ENCODE measurements around the gene FRS2. TPM values are rescaled to one million over a fixed set of nuclear protein-coding genes. Genes with fewer than 3 reads are reported as not detected.

FRS2 gene
- total RNA-seq = 10 to 100 TPM; 39.9 to 64.2 (median 45.7) TPM
- polyA plus RNA-seq = 10 to 100 TPM; 15.5 to 22.8 TPM
- long read RNA-seq, donor 1, partial matches to known transcripts = 2 of 7 reads
- long read RNA-seq, donor 1, other reads (novel, unspliced or antisense) = 5 of 7 reads
- long read RNA-seq, donor 2, partial matches to known transcripts = 0 of 4 reads
- long read RNA-seq, donor 2, other reads (novel, unspliced or antisense) = 0 of 4 reads
- long read RNA-seq, donor 3, partial matches to known transcripts = 4 of 9 reads
- long read RNA-seq, donor 3, other reads (novel, unspliced or antisense) = 4 of 9 reads

DNA sequence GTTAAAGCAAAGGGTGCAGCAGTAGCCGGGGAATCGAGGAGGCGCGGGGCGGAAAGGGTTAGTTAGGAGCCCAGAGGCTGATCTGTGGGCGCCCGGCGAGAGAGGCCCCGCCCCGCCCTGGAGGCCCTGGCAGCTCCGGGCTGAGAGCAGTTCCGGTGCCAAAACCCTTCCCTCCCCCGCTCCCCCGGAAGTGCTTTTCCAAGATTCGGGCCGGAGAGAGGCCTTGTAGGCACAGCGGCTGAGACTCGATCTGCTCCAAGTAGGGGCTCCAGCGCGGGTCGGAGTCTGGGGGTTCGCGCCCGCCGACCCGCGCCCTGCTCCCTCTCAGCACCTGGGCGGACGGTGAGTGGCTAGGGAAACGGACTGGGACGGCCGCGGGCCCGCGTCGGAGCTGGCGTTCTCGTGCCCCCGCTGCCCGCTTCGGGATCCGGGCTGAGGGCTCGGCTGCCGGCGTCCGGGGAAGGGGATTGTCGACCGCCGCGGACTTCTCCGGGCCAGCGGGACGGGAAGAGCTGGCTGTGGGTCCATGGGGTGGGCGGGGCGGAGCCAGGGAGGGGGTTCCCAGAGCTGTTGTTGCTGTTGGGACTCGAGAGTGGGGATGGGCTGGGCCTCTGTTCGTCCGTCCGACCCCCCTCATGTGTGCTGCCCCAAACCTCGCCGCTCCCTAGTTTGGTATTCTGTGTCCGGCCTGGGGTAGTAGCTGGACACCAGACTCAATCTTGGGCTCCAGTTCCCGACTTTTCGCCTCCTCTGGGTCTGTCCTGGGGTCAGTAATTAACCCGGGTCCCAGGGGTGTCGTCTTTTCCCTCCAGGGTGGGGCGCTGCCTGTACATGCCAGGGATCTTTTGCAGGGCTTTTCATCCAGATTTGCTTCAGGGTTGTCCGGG is at the start of gene FRS2:
FRS2 (plus strand) TSS at position 200 of the 887 bp plus-strand sequence. CDS start 98,643 bp downstream, outside the sequence.
- Histone ChIP-seq H3K27me3 (no peaks in the 10 kb centered on the region), H3K4me3 (peak within 1 kb of the TSS; percentile 100), H3K36me3 (no peaks in the 10 kb centered on the region), H3K4me1 (ENCODE audit: insufficient read depth) (peaks cover 13% of the 10 kb centered on the region), H3K27ac (peak within 1 kb of the TSS; percentile 59 to 73), H3K9me3 (no peaks in the 10 kb centered on the region)
- peak; percentile 81 for TF ChIP-seq POLR2A (IDR thresholded peaks at IDR 0.05)
- no peak for TF ChIP-seq EP300 (IDR thresholded peaks at IDR 0.05)
- 0% methylated on average over 45 to 68 of the region's 68 CpGs for WGBS, 3 donors
- intact Hi-C loops (cut with DNase I) = loop anchor here in 2 of 4 donors (10.0 kb wide), 2 partner anchors 54 to 94 kb away; no protein-coding TSS in a partner anchor
- peak; percentile 89 to 94 (median 92) for DNase-seq

DNA sequence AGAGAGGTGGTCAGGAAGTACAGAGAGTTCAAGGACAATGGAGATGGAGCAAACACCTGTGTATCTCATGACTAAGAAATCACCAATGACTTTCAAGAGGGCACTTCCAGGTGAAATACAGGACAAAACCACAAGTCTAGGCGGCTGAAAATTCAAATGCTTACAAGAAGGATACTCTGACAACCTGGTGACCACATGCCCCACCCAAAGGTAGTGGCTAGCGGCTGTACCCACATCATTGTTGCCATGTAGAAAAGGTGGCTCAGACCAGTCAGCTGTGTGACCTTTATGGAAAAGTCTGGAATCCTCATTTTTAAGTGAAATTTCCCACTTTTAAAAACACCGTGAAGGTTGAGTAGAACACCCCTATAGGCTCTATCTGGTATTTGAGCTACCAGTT is 48.6 kb upstream of the FRS2 start:
- no peak for DNase-seq
- intact Hi-C loops (cut with DNase I) = loop anchor here in 1 of 4 donors (5.0 kb wide), 1 partner anchor 1464 kb away; no protein-coding TSS in a partner anchor
- H3K27me3 ChIP-seq = no peaks in the 10 kb centered on the region
- H3K9me3 ChIP-seq = no peaks in the 10 kb centered on the region
- H3K27ac ChIP-seq = no peak overlapping the region
- no peak for TF ChIP-seq EP300 (IDR thresholded peaks at IDR 0.05)
- no peaks in the 10 kb centered on the region for H3K4me1 ChIP-seq (ENCODE audit: insufficient read depth)
- no peak overlapping the region for H3K4me3 ChIP-seq
- no peaks in the 10 kb centered on the region for H3K36me3 ChIP-seq
- 95 to 99% (median 96%) methylated on average over 3 of the region's 3 CpGs for WGBS, 3 donors

- H3K36me3 ChIP-seq = no peaks in the 10 kb centered on the region
- DNase-seq = no peak
- no peaks in the 10 kb centered on the region for H3K27me3 ChIP-seq
- TF ChIP-seq EP300 (IDR thresholded peaks at IDR 0.05) (no peak), POLR2A (IDR thresholded peaks at IDR 0.05) (no peak)
- no peak overlapping the region for H3K4me3 ChIP-seq
- WGBS, 3 donors = 81 to 85% (median 85%) methylated on average over 5 of the region's 5 CpGs
- intact Hi-C loops (cut with DNase I) = loop anchor here in 1 of 4 donors (5.0 kb wide), 1 partner anchor 1466 kb away; no protein-coding TSS in a partner anchor
- no peaks in the 10 kb centered on the region for H3K4me1 ChIP-seq (ENCODE audit: insufficient read depth)
- H3K27ac ChIP-seq = no peak overlapping the region
- H3K9me3 ChIP-seq = no peaks in the 10 kb centered on the region
Observed at GRCh38 chr12:69423037-69423905, 46.9 kb upstream of the FRS2 start.

DNA sequence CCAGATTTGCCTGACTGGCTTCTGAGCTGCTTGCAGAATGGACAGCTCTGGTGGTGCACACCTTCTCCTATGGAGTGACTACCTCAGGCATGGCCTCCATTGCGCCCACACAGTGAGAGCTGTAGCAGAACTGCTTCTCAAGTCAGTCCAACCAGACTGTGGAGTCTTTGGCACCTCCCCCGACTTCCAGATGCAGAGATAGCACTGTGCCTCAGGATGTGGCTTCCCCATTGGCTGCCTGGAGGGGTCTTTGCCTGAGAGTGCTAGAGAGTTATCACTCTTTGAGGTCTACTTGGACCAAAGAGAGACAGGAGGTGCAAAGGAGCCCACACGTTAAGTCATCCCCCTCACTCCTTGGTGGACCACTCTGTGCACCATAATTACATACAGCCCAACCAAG is 44.8 kb upstream of the FRS2 start:
- no peak overlapping the region for H3K27ac ChIP-seq
- WGBS, 3 donors = 89 to 96% (median 91%) methylated on average over 3 of the region's 3 CpGs
- no peaks in the 10 kb centered on the region for H3K36me3 ChIP-seq
- intact Hi-C loops (cut with DNase I) = no loop called here
- no peaks in the 10 kb centered on the region for H3K4me1 ChIP-seq (ENCODE audit: insufficient read depth)
- H3K4me3 ChIP-seq = no peak overlapping the region
- no peaks in the 10 kb centered on the region for H3K27me3 ChIP-seq
- H3K9me3 ChIP-seq = no peaks in the 10 kb centered on the region
- TF ChIP-seq CTCF (IDR thresholded peaks at IDR 0.05) (no peak), EP300 (IDR thresholded peaks at IDR 0.05) (no peak), POLR2A (IDR thresholded peaks at IDR 0.05) (no peak)
- no peak for DNase-seq

GRCh38 chr12:69428351-69429073 is 41.7 kb upstream of the FRS2 start:
- Histone ChIP-seq H3K27me3 (no peaks in the 10 kb centered on the region), H3K9me3 (no peaks in the 10 kb centered on the region), H3K27ac (no peak overlapping the region), H3K36me3 (no peaks in the 10 kb centered on the region), H3K4me1 (ENCODE audit: insufficient read depth) (no peaks in the 10 kb centered on the region), H3K4me3 (no peak overlapping the region)
- intact Hi-C loops (cut with DNase I) = no loop called here
- TF ChIP-seq POLR2A (IDR thresholded peaks at IDR 0.05) (no peak), CTCF (IDR thresholded peaks at IDR 0.05) (no peak)
- WGBS, 3 donors = 82 to 88% (median 84%) methylated on average over 7 of the region's 7 CpGs
- no peak for DNase-seq

Data from ovary (tissue), 10 donors.